Measurements from ENCODE around the gene MPPED1. TPM values are rescaled to one million over a fixed set of nuclear protein-coding genes. Genes with fewer than 3 reads are reported as not detected.

MPPED1 gene
- 0.05 TPM in 1 of 2 replicates, not detected in the other for total RNA-seq (2014; rRNA removed; shearing (Covaris generic))

- DNase-seq (ENCODE audit: low read depth) = no peak
These were observed at the start of gene MPPED1 for GRCh38 chr22:43411869-43412807. MPPED1 (plus strand) TSS chr22:43412014; CDS start chr22:43424986, 12,972 bp downstream.

GRCh38 chr22:43363315-43364168 lies 48.3 kb upstream of the MPPED1 start:
- no peak for DNase-seq (ENCODE audit: low read depth)

- no peak for DNase-seq (ENCODE audit: low read depth)
These were observed 47.7 kb upstream of the MPPED1 start for GRCh38 chr22:43364169-43364435.

- no peak for DNase-seq (ENCODE audit: low read depth)
These were observed 45.9 kb upstream of the MPPED1 start for GRCh38 chr22:43365715-43366440.

GRCh38 chr22:43370036-43370435 lies 41.8 kb upstream of the MPPED1 start:
- DNase-seq (ENCODE audit: low read depth) = no peak

- DNase-seq (ENCODE audit: low read depth) = peak; percentile 81
These were observed 35.8 kb upstream of the MPPED1 start for GRCh38 chr22:43375951-43376455.

GRCh38 chr22:43376765-43377547 lies 34.9 kb upstream of the MPPED1 start:
- DNase-seq (ENCODE audit: low read depth) = peak; percentile 52

- DNase-seq (ENCODE audit: low read depth) = peak; percentile 83
These were observed 34.3 kb upstream of the MPPED1 start for GRCh38 chr22:43377548-43377895.

- peak; percentile 86 for DNase-seq (ENCODE audit: low read depth)
These were observed 33.7 kb upstream of the MPPED1 start for GRCh38 chr22:43377896-43378704.

- no peak for DNase-seq (ENCODE audit: low read depth)
These were observed 30.1 kb upstream of the MPPED1 start for GRCh38 chr22:43381693-43382092.

GRCh38 chr22:43384863-43385262 lies 27.0 kb upstream of the MPPED1 start:
- DNase-seq (ENCODE audit: low read depth) = no peak

GRCh38 chr22:43385770-43386641 lies 25.8 kb upstream of the MPPED1 start:
- peak; percentile 66 for DNase-seq (ENCODE audit: low read depth)

- no peak for DNase-seq (ENCODE audit: low read depth)
These were observed 24.0 kb upstream of the MPPED1 start for GRCh38 chr22:43387815-43388214.

GRCh38 chr22:43388420-43388851 lies 23.4 kb upstream of the MPPED1 start:
- peak; percentile 51 for DNase-seq (ENCODE audit: low read depth)

- no peak for DNase-seq (ENCODE audit: low read depth)
These were observed 22.5 kb upstream of the MPPED1 start for GRCh38 chr22:43389227-43389836.

GRCh38 chr22:43390166-43390565 lies 21.6 kb upstream of the MPPED1 start:
- no peak for DNase-seq (ENCODE audit: low read depth)

- no peak for DNase-seq (ENCODE audit: low read depth)
These were observed 20.9 kb upstream of the MPPED1 start for GRCh38 chr22:43390872-43391271.

- DNase-seq (ENCODE audit: low read depth) = no peak
These were observed 20.5 kb upstream of the MPPED1 start for GRCh38 chr22:43391306-43391705.

All from M059J (cell line).